HG02885 (cell line): ENCODE measurements around the gene TMEM200B.
"Not testable (repeated sequence)": the region's sequence is repeated elsewhere in the genome, so short reads cannot be mapped to it uniquely, and the experiment has no call there.

ENCODE experiments used
- ATAC-seq: cut with Tn5 transposase; IDR thresholded peaks from one replicate; pipeline ENCODE4 v1.9.1; 2021; ENCODE audit warnings: mild to moderate bottlenecking; ENCODE audit not compliant: unreplicated experiment, poor library complexity

The TMEM200B gene

GRCh38 chr1:29123887-29124365 is at the start of gene TMEM200B:
Gene TMEM200B, minus strand, starts transcription at chr1:29123903. Its CDS starts 2,075 bp downstream, at chr1:29121828.
- ATAC-seq: no peak

DNA sequence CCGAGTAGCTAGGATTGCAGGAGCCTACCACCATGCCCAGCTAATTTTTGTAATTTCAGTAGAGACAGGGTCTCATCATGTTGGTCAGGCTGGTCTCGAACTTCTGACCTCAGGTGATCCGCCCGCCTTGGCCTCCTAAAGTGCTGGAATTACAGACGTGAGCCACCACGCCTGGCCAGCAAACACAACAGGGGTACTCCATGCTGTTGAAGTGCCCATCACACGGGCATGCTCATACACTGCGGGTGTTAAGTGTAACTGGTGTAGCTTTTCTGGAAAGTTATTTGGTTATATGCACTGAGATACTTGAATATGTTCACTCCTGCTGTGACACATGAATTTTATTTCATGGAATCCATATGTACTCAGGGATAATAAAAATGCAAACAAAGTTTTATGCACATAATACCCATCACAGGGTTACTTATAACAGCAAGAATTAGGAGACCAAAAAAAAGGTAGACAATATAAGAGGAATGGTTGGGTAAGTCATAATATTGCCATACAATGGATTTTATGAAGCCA is 48.8 kb upstream of the TMEM200B start:
- no peak for ATAC-seq

DNA sequence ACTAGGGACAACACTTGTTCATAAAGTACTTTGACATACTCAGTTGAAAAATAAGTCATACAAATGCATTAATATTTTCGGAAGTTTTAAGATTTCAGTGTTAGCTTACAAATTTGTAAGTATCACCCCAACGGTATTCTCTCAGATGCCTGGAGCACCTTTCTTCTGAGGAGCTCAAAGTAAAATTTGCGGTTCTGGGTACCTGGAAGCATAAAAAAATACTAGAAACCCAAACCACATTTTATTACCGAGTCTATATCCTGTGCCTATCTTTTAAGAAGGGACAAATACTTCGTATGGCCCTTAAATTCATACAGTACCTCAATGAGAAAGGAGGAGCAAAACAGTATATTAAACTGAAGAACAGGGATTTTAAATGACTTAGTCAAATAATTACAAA is 47.8 kb upstream of the TMEM200B start:
- no peak for ATAC-seq

- no peak for ATAC-seq
These were observed 47.4 kb upstream of the TMEM200B start for GRCh38 chr1:29171089-29171488.

DNA sequence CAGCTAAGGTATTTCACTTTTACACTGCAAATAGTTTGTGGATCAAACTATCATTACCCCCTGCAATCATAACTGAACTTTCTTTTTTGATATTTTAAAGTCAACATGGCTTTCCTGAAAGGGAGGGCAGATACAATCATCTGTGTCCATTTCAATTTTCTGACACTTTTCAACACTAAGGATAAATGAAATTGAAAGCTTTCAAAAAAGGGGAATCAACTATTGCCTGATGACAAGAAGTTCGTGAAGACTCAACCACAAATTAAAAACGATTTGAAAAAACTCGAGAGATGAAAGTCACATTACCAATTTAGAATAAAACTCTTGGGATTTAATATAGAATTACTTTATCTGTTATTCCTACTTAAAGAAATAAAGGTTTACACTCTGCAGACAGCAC is 46.3 kb upstream of the TMEM200B start:
- no peak for ATAC-seq

DNA sequence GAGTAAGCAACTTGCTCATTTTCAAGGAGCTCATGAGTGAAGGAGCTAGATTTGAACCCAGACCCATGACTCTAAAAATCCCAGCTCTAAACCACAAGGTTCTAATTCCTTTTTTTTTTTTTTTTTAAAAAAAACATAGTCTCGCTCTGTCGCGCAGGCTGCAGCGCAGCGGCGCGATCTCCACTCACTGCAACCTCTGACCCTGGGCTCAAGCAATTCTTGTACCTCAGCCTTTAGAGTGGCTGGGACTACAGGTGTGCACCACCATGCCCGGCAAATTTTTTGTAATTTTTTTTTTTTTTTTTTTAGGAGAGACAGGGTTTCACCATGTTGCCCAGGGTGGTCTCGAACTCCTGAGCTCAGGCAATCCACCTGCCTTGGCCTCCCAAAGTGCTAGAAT is 44.2 kb upstream of the TMEM200B start:
- no peak for ATAC-seq

DNA sequence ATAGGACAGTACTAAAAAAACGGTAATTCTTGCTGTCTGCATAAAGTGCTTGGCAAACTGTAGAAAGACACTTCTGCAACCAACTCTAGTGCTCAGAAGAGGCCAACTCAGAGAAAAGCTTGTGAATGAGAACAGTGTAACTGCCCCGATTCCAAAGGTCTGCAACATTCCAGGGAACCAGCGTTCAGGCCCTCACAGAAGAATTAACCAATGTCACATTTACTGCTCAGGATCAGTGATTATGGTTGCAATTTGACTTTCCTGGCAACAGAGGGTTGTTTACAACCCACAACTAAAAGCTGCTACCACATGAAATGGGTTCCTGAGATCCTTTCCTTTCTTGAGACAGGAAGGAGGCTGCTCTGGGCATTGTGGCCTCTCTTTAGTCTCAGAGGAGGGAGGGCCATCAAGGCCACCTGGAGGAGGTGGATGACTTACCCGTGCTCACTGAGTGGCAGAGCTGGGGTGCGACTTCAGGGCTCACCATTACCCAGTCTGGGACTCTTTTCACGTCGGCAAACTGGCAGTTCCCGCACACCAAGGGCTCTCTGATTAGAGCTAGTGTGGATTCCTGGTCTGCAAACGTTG is 42.7 kb upstream of the TMEM200B start:
- no peak for ATAC-seq

DNA sequence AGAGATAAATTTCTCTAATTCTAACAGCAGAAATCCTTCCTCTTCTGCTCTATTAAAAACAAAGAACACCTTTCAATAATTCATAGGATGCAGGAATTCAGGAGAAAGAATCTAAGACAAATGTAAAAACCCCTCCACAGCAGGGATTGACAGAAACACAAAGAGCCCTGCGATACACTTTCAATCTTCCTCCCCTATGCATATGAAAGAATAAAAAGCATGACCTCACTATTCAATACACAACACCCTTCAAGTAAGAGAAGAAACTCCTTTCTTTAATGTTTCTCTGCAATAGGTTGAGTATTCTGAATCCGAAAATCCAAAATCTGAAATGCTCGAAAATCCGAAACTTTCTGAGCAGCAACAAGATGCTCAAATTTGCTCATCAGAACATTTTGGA is 40.9 kb upstream of the TMEM200B start:
- ATAC-seq: no peak

- no peak for ATAC-seq
These were observed 38.9 kb upstream of the TMEM200B start for GRCh38 chr1:29162476-29163138.

DNA sequence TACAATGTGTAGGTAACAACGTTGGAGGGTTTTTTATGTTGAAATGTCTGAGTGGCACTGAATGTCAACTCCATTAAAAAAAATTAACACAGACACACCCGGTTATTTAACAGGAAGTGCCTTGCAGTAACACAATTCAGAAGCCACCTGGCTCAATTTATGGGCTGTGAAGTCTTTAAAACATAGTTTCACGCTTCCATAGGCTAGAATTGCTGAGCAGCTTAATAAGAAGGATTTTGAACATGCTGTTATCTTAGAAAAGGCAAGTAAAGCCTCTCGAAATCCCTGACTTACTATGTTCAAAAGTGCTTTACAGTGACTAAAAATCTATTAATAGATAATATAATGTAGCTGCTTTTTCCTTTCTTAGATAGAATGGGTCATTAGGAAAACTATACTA is 38.3 kb upstream of the TMEM200B start:
- no peak for ATAC-seq

GRCh38 chr1:29159773-29160172 is 36.1 kb upstream of the TMEM200B start:
- ATAC-seq: no peak

DNA sequence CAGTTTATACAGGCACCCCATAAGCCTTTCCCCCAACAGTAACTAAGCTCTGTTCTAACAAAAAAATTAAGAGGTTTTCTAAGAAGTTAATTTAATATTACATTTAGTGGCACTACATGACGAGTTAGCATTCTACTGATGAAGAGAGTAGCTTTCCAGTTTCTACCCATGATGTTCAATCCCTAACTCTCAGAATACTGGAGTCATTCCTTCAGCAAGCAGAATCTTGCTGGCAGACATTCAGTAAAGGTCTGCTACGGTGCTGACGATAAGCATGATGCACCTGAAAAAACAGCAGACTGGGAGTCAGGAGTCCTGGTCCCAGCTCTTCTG is 33.5 kb upstream of the TMEM200B start:
- ATAC-seq: no peak

GRCh38 chr1:29156543-29157268 is 33.0 kb upstream of the TMEM200B start:
- ATAC-seq: no peak

DNA sequence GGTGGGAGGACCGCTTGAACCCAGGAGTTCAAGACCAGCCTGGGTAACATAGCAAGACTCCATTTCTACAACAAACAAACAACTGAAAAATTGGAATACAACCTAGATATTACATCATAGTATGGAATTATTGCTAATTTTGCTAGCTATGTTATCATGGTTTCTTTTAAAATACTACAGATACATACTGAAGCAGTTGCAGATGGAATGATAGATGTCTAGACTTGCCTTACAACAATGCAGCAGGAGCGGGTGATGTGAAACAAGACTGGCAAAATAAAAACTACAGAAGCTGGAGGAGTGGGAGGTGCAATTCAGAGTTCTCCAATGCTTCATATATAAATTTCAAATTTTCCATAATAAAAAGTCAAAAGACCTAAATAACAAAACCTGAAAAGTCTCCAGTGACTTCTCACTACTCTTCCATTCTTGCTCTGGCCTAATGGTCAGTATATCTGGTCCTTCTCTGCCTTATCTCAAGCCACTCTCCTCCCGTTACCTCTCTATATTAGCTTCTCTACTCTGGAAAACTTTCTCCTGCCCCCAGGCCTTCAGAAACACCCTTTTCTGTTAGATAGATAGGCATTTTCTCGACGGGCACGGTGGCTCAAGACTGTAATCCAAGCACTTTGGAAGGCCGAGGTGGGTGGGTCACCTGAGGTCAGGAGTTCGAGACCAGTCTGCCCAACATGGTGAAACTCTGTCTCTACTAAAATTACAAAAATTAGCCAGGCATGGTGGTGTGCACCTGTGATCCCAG is 28.5 kb upstream of the TMEM200B start:
- ATAC-seq: no peak

GRCh38 chr1:29150346-29150745 is 26.6 kb upstream of the TMEM200B start:
- not testable (repeated sequence) for ATAC-seq

- no peak for ATAC-seq
These were observed 25.2 kb upstream of the TMEM200B start for GRCh38 chr1:29148656-29149491.

DNA sequence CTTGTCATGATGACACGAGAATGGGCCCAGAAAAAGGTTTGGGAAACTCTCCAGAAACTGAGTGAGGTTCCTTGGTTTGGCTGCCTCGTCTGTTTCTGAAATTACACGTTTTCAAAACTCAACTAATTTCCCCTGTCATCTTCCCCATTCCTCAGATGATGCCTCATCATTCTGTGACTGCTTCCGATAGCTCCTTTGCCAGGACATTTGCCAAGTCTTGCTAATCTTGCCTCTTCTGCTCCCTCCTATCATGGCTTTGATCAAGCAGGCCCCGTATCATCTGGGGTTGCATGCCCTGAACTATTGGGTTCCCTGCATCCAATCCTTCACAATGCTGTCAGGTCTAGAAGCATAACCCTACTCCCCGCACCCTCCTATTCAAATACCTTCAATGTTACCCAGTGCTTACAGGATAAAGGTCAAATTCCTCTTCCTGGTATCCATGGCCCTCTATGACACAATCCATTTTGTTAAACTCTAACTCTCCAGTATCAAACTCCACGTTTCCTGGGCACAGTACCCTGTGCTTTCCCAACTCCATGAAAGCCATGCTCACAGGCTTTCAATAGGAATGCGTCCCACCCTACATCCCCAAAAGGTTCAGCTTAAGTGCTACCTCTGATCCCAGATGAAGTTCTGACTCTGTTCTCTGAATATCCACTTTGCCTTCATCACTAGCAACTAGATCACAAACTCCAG is 22.2 kb upstream of the TMEM200B start:
- no peak for ATAC-seq

DNA sequence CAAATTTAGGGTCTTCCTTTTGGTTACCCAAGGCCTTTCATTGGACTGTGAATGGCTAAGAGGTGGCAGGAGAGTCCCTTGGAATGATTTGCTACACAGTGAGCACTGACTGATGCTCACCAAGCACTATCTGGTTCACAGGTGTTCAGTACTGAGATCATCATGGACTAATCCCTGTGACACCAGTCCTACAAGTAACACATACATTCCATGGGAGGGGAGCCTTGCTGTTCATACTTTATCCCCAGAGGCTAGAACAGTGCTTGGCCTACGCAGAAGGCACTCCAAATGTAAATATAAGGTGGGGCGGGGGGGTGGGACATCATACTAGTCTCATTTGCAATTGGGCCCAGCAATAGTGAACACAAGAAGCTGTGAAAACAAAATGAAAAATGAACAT is 20.5 kb upstream of the TMEM200B start:
- no peak for ATAC-seq

DNA sequence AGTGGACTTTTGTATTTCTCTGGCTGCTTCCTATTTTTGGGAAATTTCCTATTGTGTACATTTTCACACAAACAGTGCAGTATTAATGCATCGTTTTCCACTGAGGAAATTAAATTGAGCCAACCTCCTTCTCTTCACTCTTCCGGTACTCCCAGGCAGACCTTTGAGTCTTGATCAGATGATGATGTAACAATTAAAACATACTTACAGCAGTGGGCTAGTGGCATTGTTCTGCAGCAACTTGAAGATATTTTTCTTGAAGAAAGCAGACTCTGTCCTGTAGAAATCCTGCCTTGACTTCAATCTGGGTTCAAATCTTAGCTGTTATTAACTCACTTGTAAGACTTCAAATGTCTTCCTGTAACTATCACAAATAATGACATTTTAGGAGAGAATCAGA is 19.0 kb upstream of the TMEM200B start:
- no peak for ATAC-seq
